Pons (tissue), 1 donor: ENCODE measurements around the gene PKLR.

Experiments used
- DNase-seq: peaks from one replicate; pipeline ENCODE4 v3.0.0-alpha.2; 2016; ENCODE audit warnings: low spot score

PKLR gene

DNA sequence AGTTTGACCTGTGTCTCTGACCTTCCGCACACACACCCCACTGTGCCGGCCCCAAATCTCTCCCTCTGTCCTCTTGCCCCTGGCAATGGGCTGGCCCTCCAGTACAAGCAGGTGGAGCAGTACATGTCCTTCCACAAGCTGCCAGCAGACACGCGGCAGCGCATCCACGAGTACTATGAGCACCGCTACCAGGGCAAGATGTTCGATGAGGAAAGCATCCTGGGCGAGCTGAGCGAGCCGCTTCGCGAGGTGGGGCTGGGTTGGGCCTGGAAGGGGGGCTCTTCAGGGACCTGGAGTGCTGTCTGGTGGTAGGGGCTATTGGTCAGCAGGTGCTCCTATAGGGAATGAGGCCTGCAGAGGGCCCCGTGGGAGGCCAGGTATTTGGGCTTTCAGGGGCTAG is 16.2 kb downstream of the PKLR start:
- no peak for DNase-seq

DNA sequence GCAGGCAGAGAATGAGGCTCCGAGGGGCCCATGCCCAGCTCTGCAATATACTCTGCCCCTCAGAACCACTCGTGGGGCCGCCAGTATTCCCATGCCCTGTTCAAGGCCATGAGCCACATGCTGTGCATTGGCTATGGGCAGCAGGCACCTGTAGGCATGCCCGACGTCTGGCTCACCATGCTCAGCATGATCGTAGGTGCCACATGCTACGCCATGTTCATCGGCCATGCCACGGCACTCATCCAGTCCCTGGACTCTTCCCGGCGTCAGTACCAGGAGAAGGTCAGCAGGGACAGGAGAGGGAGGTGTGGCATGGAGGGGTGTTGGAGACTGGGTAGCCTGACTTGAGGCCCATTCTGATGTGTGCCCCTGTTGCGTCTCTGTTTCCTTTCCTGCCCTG is 16.8 kb downstream of the PKLR start:
- no peak for DNase-seq

DNA sequence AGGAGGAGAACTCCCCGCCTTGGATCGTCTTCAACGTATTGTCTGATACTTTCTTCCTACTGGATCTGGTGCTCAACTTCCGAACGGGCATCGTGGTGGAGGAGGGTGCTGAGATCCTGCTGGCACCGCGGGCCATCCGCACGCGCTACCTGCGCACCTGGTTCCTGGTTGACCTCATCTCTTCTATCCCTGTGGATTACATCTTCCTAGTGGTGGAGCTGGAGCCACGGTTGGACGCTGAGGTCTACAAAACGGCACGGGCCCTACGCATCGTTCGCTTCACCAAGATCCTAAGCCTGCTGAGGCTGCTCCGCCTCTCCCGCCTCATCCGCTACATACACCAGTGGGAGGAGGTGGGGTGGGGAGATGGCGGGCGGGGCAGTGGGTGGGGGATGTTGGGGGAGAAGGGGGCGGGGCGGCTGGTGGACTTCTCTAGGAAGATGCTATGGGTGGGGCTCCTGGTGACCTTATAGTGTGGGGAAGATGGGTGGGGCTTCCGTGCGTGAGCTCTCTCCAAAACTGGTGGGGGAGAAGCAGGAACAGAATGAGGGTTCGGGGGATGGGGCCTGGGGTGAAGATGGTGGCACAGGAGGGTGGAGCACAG is 18.6 kb downstream of the PKLR start:
- DNase-seq = no peak

DNA sequence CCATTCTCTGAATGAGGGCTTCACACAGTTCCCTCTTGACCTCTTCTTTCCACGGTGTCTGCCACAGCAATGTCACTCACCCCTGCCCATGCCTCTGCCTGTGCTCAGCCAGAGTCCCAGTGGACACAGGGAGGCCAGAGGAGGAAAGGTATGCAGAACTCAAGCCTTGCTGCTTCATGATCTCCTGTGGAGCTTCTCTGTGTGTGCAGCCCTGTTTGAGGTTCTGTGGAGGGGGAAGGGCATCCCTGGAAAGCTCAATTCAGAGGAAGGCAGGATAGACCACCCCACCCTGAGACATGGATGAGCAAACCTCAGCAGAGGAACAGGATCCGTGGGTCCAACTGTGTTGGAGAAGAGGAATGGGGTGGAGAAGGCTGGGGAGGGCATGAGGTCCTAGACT is 22.0 kb downstream of the PKLR start:
- no peak for DNase-seq

DNA sequence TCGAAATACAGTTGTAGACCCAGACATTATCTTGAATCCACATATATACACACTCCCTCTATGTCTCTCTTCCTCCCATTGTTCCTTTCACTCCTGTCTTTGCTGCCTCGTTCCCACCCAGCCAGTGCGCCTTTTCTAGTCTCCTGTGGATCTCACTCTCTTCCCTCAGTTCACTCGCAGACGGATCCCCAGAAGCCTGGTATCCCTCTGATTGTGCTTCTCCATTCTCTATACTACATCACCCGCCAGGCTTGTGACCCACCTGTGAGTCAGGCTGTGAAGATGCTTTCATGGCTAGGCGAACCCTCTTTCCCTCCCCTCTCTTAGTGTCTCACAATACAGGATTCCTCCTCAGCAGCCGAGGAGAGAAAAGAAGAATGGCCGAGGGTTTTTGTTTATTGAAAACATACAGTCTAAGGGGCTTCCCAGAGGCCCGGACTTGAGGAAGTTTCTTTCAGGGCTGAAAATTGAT is 22.5 kb downstream of the PKLR start:
- DNase-seq = no peak

DNA sequence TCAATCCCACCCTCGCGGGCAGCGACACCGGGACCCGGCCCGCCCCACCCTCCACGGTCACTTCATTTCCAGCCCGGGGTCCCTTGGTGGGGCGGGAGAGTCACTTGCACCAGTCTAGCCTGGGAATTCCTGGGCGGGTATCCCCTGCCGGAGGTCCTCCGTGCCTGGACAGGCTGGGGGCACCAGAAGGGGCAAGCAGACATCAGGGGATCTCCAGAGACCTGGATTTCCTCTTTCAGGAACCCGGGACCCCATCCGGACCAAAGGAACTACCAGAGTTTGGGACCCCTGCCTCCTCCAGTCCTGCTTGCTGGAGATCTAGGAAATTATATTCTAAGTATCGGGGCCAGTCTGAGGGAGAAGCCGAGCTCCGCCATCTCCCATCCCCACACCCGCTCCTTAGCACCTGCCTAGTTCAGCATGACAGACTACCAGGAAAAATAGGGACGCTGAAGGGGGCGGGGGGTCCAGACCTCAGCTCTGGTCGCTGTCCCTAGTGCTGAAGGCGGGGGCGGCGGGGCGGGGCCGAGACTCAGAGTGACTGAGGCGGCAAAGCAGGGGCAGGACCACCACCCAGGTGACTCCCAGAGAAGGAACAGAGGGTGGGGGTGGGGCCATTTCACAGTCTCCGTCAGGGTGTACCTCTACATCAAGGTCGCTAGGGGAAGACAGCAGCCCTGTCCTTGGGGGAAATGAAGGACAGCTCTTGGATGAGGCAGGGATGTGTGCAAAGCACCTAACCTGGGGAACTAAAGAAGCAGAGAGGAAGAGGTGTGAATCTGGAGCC is 23.1 kb downstream of the PKLR start:
- DNase-seq = peak; percentile 24

DNA sequence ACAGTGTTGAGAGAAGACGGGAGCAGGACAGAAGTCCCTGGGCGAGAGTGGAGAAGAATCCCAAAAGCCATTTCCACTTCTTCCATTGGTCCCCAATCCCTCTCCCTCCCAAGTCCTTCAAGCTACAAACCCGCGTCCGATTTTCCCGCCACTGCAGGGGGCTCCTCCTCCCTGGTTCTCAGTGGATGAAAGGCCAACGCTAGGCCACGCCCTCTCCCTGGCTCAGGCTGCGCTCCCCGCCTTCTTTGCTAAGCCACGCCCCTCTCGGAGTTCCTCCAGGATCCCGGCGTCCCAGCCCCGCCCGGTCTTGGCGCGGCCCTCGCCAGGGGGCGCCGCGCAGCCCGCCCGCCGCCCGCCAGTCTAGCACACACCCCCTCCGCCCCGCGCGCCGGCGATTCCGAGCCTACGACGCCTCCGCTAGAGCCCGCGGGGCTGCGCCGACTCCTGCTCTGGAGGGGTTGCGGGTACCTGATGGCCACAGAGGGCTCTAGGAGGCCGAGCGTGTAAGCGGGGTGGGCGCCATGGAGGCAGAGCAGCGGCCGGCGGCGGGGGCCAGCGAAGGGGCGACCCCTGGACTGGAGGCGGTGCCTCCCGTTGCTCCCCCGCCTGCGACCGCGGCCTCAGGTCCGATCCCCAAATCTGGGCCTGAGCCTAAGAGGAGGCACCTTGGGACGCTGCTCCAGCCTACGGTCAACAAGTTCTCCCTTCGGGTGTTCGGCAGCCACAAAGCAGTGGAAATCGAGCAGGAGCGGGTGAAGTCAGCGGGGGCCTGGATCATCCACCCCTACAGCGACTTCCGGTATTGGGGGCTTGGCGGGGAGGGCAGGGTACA is 24.0 kb downstream of the PKLR start, which contains the start of gene HCN3:
Gene HCN3 (plus strand): TSS at position 394 of the 832 bp plus-strand sequence. CDS start 128 bp downstream, at position 522.
- peak; percentile 97 for DNase-seq

DNA sequence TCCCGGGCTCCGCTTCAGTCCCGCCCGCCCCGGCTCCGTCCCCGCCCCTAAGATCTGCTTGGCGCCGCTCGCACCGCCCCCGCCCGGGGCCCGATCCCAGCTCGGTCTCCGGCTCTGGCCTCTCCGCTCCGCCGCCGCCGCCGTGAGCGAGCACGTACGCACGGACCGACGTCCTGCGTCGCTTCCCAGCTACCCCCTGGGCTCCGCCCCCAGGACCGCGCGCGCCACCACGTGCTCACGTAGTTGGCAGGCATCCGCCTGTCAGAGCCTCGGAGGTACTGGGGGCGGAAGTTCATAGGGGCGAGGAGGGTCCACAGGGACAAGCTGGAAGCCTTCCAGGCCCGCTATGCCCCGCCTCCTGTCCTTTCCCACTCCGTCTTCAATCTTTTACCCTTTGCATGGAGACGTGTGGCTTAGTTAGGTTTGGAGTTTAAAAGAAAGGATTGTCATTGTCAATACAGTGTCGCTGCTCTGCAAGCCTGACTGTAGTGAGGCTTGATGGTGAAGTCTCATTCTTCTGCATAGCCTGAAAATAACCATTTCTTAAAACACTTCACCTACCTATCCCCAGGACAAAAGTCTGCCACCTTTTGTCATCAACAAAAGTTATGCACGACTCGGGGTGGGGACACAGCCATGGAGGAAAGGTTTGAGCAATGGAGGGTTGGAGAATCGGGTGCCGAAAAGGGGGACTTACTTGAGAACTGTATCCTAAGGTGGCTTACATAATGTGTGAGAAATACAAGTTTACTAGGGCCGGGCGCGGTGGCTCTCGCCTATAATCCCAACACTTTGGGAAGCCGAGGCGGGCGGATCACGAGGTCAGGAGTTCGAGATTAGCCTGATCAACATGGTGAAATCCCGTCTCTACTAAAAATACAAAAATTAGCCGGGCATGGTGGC is 27.6 kb downstream of the PKLR start, which contains the start of gene CLK2:
Gene CLK2 (minus strand): TSS at position 162 of the 903 bp plus-strand sequence. CDS start 2,527 bp downstream, outside the sequence.
- DNase-seq = peak; percentile 88

DNA sequence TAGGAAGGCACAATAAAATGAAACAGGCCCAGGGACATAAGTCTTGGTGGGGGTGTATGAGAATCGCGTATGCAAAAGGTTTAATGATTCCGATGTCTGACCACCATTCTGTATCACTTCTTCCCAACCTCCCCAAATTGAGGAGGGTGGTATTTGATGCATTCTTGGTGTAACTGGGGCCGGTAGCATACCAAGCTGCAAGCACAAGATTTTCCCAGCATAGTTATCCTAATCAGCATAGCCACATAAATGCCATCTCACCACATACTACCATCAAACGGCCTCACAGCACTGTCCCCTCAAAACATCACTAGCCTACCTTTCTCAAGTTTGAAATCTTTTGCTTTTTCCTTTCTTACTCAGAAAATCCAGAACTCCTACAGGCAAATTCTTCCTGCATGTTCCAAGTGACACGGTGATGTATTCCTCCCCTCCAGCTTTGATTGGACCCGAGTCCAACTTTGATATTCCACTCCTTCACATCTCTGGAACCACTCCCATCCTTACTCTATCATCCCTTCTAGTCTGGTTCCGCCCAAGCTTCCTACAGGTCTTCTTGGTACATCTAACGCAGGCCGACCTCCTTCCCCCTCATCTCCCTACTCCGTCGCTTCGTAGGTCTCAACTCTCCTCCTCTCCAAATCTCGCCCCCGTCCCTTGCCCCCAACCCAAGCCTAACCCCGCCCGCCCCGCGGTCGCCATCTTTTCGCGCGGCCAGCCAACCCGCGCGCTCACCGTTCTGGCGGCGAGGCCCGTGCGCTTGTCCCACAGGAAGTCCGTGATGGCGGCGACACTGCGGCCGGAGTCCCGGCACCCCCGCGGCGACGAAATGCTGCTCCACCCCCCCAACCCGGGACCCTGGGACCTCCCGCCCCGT is 28.5 kb downstream of the PKLR start:
- DNase-seq = no peak

DNA sequence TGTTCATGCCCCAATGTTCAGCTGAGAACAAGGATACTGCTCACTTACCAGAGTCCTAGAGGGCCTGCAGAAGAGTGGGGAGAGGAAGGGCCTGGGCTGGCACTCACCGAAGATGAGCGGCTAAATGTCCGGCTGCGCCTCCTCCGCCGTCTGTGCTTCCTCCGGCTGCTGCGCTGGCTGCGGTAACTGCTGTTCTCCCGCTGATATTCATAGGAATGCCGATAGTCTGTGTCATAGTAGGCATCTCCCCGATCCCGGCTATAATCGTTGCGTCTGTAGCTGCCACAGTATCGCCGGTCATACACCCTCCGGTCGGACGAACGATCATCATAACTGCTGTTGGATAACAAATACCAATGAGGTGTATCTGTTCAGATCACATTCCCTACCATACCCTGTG is 31.9 kb downstream of the PKLR start:
- DNase-seq = no peak

DNA sequence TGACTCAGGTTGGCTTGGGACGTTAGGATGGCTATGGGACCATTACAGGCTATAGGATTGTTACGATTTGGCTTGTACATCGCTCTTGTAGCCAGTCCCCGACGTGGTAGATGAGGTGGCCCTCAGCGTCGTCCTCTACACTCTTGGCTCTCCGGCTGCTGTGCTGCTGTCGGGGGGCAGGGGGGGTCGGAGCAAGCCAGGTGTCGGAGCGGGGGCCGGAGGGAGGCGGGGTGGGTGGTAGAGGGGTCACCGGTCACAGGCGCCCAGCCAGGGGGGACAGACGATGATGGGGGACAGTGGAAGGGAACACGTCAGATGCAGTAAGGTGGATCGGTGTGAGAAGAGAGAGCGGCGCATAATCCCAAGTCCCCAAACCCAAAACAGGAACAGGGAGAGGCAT is 32.6 kb downstream of the PKLR start:
- DNase-seq = no peak

DNA sequence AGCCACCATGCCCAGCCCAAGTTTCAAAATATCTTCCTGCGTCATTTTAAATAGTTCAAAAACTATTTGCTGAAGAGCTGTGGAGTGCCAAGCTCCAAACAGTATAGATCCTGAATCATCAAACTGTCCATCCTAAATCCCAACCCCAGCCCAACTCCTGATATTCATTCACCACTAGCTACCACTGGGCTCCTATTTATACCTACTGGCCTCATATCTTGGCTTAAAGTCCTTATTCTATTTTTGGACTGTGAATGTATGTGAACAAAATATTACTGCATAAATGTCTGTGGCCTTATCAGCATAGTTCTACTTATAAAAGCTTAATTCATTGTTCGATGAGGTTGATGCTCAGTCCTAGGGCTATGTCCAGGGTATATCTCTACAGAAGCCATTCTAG is 33.9 kb downstream of the PKLR start:
- no peak for DNase-seq

DNA sequence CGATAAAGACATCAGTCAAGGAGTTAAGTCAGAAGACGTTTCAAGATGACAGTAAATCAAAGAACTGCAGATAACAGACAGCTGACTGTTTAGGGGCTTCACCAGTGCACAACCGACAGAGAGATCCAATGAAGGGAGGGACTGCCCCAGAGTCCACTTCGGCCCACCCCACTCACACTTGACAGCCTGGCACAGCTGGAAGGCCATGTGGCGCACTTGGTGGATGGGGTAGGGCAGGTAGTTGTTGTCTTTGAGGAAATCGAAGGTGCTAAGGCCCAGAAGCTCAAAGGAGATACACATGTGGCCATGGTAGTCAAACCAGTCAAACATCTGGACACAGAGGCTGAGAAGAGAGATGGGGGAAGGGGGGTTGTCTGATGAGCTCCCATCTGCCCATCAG is 34.7 kb downstream of the PKLR start:
- no peak for DNase-seq

DNA sequence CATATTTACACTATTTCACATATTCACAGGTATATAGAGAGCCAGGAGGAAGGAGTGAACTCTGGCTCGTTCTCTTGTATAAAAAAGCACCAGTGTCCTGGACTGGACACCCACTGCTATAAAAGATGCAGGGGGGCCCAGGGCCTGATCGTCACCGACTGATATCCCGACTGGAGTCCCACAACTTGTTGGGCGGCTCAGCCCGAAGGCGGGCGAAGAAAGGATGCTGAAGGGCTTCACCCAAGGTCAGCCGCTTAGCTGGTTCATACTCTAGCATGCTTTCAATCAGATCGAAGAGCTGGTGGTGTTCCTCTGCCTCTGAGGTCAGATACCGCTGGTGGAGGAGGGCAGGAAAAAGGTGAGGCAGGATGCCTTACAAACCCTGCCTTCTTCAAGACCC is 38.2 kb downstream of the PKLR start:
- no peak for DNase-seq

DNA sequence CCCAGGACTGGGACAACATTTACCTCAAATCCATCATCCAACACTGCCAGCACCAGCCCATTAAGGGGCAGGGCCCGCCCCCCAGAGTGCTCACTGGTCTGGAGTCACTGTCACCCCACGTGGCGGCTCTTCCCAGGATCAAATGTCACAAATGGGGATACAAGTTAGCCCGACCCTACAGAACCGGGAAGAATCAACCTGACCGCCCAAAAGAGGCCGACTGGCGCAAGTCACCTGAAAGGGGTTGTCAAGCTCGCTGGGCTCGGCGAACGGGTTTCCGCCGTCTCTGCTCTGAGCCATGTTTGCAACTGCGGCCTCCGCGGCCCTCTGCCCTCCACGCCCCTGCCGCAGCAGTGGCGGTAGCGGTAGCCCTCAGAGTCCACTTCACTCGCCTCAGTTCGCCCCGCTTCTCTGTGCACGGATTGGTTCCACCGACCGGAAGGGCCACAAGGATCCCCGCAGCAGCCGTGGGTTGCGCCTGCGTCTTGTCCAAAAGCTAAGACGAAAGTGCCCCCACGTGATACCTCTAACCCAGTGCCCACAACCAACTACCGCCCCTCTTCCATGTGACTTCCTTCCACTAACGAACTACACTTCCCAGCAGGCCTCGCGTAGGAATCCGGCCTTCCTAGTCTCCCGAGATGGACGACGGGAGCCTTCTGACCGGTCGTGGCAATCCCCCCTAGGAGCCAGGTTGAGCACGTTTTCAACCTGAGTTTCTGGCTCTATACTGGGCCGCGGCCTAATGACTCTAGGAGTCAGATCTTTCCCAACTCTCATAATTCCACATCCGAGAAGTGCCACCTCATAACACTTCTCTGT is 39.2 kb downstream of the PKLR start, which contains the start of gene SCAMP3:
Gene SCAMP3 (minus strand): TSS at position 509 of the 822 bp plus-strand sequence. CDS start 209 bp downstream, at position 300.
- DNase-seq = peak; percentile 99

DNA sequence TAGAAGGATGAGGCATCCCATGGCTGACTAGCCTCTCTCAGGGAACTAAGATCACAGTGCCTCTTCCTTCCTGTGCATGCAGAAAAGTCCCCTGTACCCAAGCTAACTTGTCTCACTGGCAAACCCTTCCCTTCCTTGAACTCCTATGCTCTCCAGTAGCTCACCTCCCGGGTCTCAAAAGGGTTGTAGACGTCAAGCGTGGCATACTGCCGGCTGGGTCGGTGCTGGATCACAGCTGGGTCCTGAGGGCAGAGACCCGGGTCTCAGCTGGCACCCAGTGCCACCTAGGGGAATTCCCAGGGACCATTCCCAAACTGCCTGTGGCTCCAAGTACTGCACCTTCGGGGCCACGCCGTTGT is 39.8 kb downstream of the PKLR start:
- DNase-seq = no peak

DNA sequence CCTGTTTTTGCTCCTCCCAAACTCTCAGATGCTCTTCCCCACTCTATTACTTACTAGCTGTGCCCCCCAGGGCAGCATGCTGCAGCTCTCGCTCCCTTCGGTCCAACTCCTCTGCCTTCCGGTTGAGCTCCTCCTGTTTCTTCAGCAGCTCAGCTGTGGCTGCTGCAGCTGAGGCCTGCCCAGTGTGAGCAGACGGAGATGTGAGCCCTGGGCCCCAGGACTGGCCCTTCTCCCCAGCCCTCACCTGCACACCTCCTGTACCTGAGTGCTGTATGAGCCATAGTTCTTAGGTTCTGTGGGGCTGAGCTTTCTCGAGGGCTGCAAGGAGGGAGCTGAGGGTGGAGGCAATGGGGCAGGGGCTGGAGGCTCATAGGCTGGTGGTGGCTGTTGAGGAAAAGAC is 41.0 kb downstream of the PKLR start:
- no peak for DNase-seq

DNA sequence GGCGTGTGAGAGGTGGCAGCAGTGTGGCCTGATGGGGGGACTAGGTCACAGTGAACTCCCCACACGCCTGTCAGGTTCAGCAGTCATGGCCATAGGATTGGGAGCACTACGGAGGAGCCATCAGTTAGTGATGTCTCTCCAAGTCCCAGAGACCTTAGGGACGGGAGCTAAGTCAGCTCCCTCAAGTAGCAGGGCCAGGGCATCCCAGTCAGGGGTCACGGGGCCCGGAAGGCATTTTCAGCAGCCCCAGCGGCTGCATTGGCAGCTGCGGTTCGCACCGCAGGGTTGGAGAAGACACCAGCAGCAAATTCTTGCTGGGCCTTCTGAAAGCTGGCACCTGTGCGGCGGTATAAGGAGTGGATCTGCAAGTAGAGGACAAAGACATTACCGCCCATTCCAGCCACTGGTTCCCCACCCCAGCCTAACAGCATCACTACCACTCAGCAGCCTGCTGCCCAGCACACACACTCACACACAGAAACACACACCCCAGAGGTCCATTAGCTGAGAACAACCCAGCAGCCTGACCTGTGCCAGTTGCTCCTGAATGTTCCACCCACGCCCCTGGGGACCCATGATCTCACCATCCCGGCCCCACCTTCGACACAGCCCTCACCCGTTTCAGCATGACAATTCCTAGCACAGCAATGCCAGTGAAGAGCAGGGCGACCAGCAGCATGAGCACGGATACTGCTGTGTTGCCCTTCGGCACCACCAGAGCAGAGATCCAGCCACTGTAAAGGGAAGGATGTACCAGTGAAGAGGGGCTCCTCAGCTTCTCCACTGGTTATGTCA is 45.0 kb downstream of the PKLR start:
- no peak for DNase-seq
